Stimulated activated CD4-positive, alpha-beta T cell treated with anti-CD3 and anti-CD28 coated beads, Interleukin-15, amount 100 ng/mL, for 24 hours (primary cell): Measurements from ENCODE around the gene SNX24.
"Not testable (repeated sequence)": the region's sequence is repeated elsewhere in the genome, so short reads cannot be mapped to it uniquely, and the experiment has no call there.

ENCODE experiments used
- DNase-seq: peaks from one replicate; pipeline ENCODE4 v3.0.0-alpha.2; 2020

SNX24 gene

DNA sequence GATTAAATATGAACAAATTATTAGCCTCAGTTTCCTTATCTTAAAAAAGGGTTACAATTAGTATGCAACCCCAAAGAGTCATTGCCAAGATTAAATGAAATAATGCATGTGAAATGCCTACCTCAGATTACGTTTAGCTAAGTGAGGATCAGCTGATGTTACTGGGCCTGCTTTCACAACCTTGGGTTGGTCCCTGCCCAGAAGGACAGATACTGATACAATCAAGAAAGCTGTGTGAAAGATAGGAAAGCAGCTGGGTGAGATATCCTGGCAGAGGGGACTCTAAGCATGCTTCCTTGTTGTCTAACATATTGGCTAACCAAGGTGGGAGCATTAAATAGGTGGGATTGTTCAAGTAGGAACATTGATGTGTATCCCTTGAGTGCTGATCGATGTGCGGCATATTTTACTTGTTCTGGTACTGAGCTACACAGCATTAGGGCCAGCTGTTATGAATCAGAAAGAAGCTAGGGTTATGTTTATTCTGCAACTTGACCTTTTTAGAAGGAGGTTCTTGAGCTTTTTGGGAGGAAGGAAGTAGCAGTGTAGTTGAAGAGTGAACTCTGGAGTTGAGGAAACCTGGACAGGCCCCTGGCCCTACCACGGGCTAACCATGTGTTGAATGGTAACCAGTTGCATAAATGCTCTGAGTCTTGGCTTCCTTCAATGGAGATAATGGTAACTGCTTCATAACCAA is 28.9 kb downstream of the SNX24 start:
- no peak for DNase-seq

DNA sequence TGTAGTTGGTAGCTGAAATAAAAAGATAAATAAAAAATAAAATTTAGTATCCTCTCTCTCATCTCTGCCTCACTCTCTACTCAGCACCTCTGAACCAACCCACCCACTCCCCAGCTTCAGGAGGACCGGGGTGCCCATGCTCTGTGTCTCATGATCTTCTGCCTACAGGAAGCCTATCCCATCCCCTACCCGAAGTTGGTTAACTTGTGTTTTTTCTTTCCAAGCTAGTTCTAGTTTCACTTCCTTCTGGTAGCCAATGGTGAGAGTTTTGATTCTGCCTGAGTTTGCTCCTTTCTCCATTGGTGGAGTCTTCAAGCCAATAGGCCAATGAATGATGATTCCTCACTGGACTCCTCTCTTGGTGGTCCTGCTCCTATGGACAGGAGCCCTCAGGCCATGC is 32.1 kb downstream of the SNX24 start:
- no peak for DNase-seq

DNA sequence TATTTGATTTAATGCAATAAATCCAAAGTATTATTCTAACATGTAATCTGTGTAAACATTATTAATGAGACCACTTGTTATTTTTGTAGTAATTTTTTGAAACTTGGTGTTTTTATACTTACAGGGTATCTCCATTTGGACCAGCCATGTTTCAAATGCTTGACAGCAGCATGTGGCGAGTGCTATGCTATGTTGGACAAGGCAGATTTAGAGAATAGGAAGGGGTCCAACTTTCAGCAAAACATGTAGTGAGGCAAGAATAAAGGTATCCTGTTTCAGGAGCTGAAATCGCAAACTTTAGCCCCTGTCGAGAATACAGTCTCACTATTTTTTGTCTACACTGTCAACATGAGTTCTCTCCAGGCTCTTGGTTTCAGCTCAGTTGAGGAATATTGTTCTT is 33.7 kb downstream of the SNX24 start:
- no peak for DNase-seq

DNA sequence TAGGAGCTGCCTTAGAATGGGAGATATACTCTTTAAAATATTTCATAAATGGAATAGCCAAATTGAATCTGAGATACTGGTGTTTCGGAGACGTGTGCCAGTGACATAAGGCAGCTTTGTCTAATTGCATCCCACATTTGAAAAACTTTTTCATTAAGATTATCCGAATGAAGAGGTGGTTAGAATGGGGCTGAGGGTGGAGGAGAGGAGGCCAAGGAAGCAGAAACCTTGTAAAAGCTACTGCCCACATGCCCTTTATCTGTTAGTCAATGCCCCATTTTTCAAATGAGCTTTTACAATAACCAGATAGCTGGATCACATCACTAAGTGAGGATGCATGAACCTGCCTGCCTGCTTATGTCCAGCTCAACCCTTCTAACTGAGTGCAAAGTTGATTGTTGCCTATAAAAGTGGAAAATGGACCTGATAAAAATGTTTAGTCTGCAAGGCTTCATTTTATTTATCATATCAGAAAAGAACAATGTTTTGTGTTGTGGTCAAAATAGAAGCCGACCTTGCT is 34.8 kb downstream of the SNX24 start:
- no peak for DNase-seq

DNA sequence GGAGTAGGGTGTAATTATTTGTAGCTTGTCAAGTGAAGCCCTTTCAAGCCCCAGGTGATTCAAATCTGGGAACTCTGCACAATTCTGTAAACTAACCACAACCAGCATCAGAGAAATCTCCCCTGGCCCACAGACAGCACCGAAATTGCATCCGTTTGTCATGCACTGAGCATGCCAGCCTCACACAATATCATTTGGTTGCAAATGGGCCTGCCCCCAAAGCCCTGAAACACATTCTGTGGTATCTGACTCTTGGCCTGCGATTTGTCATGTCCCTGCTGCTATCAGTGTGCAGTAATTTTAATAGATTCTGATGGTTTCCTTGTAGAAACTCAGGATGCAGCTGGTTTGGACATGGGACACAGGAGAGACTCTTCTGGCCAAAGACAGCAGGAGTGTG is 35.3 kb downstream of the SNX24 start:
- DNase-seq, result peak; percentile 5

DNA sequence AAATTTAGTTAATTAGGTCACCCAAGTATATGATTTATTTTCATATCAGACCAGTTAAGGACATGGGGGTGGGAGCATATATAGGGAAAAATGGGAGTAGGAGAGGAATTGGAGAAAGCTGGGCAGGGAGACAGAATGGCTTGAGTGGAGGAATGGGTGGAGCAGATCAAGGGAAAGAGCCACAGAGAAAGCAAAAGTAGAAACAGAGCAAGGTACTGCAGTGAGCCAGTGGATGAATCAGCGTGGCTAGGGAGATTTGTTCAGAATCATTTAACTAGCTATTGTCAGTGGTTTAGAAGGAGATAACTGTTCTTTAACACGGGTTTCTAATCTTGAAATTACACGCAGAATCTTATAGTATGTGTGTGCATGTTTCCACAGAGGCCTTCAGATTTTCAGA is 37.4 kb downstream of the SNX24 start:
- DNase-seq, result peak; percentile 4

DNA sequence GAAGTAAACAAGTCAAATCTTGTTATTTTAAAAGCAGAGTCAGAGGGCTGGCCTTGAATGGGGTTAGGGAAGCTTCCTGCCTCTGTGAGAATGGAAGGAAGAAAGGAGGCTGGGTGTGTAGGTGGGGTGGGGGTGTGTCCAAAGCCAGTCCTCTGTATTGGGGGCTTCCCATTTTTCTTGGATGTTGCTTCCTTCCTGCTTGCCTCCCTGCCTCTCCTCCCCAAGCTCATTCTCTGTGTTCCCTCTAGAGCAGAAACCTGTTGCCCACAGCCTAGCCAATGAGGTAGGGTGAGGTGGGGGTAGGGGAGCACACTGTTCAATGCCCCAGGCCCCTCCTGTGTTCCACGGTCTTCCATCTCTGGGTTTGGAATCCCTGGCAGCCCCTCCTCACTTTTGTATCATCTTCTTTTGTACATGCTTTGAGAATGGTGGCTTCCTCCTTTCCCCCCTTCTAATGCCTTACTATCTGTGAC is 39.7 kb downstream of the SNX24 start:
- no peak for DNase-seq

DNA sequence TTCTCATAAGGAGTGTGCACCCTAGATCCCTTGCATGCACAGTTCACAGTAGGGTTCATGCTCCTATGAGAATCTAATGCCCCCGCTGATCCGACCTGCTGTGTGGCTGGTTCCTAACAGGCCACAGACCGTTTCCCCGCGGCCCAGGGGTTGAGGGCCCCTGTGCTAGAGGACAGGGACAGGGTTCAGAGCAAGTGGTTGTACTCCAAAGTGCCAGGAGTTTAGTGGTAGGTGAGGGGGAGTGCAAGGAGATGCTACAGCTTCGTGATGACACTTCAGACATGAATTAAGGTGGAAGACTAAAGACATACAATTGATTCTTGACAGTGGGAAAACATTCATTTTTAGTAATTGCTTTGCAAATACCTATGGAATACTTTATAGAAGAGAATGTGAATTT is 40.5 kb downstream of the SNX24 start:
- no peak for DNase-seq

DNA sequence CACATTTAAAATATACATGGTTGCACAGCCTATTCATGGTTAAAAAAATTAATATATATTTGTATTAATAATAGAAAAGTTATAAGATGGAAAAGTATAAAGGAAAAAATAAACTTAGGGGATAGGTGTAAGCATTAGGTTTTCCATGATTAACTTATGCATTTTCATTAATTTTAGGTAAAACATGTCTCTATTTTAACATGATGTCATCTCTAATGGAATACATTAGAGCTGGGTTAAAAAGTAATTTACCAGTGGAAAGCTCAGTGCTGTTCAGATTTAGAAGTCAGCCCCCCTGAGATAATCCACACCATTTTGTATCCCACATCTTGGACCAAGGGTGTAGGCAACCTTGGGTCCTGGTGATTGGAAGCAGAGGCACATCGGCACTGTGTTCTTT is 49.7 kb downstream of the SNX24 start:
- DNase-seq, result no peak

DNA sequence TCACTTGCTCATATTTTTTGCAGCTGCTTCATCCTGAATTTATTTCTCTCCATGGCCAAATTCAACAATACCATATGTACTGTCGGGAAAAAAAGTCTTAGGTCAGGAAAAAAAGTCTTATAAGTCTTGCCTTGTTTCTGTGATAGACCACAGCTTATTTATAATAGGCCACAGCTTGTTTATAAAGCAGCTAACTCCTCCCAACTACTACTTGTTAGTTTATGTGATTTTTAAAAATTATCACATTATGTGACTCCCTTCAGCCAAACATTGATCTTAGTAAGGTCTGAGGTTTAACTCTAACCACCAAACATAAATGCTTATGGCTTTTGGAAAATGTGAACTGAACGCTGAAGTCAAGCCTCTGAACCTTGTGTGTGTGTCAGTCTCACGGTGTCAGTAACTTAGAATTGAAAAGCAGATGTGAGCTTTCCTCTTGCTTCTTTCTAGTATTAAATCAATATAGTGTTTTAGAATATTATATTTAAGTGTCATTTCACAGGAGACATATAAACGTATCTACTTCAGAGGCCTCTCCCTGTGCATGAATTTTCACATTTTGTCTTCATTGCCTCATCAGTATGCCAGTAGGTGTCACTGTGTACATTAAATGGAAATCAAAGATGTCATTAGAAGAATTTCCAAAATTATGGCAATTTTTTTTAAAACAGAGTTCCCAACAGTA is 51.3 kb downstream of the SNX24 start:
- no peak for DNase-seq

DNA sequence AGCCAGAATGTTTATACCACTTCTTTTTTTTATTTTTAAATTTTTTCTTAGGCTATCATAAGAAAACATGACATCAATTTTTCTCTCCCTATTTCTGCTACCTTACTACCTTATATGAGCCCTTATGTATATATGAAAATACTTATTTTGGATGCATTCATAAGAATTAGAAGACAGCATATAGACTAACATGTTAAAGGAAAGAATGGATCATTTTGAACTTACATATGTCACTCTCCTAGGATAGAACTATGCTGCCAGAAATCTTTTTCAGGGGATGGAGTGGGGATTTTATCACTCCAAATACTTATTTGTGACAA is 51.8 kb downstream of the SNX24 start:
- no peak for DNase-seq

DNA sequence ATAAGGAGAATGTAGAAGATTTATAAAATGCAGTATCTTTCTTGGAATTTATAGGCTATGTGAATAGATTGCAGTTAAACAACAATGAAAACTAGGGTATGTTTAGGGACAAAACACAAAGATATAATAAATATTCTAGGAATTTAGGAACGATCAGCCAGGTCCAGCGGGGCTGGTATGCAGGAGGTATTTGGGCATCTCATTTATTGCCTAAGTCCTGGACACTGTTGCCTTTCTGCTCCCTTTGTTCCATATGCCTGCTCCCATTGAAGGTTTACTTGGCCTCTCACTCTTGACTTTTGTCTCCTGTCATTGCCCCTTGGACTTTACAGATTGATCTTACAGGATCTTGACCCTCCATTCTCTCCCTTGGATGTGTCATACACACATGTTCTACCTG is 55.9 kb downstream of the SNX24 start:
- no peak for DNase-seq

DNA sequence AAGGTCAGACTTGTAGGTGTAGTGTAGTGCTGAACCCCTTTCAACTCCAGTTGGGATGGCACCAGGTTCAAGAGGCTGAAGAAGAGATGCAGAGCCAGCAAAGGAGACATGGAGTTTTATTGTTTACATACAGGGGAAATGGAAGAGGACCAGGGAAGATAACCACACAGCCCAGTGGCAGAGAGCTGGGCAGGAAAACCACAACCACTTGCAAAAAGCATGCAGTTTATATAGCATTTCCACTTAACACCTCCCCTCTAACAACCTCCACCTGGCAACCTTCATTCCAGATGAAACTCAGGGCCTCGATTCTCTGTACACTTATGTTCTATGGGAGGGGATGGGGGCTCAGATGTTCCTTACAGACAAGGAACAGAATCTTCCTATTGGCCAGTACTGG is 56.9 kb downstream of the SNX24 start:
- no peak for DNase-seq

DNA sequence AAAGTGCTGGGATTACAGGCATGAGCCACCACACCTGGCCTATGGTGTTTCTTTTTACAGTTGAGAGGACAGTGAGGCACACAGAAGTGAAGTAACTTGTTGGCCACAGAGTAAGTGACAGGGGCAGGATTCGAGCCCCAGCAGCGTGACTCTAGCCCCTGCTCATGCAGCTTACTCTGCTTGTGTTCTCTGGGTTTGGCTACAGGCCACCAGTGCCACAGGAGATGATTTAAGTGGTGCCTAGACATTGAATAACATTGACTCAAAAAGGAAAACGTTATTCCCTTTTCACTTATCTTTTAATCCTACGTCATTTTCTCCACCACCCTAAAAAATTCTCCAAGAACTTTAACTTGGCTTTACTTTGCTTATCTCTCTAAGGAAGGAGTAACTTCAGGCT is 61.4 kb downstream of the SNX24 start:
- DNase-seq, result no peak

DNA sequence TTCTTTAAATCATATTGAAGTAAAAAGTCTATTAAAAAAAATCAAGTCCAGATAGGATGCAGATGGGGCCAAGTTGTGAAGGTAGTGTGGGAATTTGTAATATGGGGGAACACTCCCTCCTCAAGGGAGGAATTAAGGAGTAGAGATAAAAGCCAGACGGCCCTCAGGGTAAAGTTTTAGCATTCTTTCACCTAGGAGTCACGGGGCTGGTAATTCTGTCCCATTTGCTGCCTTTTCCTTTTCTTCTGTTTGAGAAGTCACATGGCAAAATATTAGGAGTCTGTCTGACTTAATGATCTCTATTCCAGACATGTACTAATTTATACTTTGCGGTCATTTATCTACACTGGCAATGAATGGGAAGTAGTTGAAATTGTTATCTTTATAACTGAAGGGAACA is 61.9 kb downstream of the SNX24 start:
- no peak for DNase-seq

DNA sequence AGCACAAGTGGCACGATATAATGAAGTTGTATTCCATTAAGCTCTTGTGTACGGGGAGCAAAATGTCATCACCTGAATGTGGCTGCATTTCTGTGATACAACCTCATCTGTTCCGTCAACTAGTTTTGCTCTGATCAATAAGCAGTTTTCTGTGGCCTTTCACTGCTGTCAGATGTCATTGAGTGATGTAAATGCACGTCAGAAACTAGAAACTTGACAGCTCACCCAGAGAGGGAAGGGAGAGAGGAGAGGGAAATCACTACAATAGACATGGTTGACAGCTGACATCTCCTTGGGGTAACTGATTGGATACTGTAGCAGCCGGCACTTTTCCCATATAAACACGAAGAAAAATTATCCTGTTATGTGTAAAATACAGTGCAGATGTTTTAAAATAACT is 62.7 kb downstream of the SNX24 start:
- DNase-seq, result no peak

DNA sequence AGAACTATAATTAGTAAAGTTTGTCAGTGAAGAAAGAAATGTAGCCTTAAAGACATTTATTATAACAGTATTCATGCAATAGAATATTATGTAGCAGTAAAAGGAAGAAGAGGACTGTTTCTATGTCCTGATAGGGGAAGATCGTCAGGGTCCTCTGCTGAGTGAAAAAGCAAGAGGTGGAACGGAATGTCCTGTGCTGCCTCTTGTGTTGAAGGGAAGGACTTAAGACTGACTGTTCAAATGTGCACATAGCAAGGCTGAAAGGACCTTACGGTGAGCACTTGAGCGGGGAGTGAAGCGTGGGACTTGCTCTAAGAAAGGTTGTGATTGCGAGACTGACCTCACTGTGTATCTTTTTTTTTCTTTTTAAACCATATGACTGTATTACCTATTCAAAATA is 63.2 kb downstream of the SNX24 start:
- no peak for DNase-seq

DNA sequence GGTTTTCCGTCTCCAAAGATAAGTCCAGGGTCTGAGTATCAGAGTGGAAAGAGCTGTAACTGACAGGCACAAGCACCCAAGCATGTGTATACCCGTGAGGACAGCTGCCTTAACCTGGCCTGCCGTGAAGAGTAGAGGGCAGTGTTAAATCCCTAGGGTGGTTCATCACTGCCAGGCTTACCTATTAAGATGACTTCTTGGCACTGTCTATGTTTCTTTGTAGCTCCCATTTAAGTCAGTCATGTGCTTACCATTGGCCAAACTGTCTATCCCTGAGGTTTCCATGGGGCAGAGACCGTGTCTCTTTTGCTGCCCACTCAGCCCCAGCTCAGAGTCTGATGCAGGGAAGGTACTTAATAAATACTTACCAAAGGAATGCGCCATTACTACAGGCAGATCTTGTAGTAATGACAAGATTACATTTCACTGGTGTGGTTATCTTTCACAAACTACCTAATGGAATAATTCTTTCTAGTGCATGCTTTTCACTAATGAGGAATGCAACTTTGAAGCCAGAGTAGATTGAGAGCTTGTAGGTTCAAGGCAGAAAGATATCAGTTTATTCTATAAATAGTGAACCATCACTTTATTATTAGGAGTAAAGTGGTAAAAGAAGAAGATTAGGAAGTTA is 64.2 kb downstream of the SNX24 start:
- DNase-seq, result no peak

DNA sequence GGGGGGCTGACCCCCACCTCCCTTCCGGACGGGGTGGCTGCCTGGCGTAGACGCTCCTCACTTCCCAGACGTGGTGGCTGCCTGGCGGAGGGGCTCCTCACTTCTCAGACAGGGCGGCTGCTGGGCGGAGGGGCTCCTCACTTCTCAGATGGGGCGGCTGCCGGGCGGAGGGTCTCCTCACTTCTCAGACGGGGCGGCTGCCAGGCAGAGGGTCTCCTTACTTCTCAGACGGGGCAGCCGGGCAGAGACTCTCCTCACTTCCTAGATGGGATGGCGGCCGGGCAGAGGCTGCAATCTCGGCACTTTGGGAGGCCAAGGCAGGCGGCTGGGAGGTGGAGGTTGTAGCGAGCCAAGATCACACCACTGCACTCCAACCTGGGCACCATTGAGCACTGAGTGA is 68.0 kb downstream of the SNX24 start:
- not testable (repeated sequence) for DNase-seq

DNA sequence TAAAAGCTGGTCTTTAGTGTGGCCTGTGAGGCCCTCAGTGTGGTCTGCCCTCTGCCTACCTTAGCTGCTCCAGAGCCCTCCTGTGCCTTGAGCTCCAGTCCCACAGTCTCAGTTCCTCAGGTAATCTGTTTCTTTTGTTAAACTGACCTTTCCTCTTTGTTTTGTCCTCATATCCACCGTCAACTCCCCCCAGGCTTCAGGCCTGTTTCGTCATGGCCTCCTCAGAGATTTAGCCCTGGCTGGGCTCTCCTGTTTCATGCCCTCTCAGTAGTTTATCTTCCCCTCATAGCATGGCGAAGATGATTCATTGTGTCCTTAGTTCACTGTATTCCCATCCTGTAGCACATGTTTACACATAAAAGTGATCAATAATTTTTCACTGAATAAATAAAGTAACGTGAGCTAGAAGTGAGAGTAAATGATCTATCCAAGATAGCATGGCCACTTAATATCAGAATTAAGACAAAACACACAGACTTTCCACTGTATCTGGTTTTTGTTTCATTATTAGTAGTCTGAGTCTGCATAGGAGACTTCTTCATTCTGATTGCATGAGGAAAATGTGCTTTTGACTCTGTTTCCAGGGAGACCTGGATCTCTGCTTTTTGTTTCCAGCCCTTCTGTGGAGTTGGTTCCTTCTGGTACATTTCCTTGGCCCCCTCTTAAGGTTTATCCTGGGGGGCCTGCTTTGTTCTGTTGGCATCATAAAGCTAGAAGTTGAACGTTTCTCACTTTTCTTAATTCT is 70.5 kb downstream of the SNX24 start:
- no peak for DNase-seq

DNA sequence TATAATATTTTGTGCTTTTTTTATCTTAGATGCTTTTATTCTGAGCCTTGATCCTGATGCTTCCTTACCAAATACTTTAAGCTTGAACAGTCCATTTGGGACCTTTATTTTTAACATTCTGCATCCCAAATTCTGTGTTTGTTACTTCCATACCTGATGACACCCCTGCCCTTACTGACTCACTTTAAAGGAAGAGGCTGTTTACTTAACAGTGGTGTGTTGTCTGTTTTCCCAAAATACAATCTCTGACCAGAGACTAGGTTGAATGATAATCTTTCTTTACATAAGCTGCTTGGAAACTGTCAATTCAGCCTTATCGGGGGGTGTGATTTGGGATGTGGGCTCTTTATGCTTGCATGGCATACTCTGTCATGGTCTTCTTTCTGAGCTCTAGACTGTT is 71.1 kb downstream of the SNX24 start:
- DNase-seq, result no peak

DNA sequence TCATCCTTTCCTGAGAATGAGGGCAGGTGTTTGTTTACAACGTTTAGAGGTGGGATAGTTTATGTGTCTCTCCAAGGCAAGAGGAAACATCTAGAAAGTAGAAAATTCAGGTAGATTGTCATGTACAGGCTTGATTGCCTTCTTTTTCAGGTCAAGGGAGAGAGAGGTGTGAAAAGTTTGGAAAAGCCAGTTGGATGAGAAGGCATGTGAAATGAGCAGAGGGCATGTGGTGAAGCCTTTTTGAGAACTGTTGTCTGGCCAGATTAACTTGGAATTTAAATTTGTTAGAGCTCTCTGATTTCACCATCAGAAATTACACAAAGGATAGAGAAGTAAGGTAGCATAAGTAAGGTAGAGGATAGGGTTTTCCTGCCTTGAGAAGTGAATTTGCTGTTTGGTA is 74.6 kb downstream of the SNX24 start:
- DNase-seq, result no peak

DNA sequence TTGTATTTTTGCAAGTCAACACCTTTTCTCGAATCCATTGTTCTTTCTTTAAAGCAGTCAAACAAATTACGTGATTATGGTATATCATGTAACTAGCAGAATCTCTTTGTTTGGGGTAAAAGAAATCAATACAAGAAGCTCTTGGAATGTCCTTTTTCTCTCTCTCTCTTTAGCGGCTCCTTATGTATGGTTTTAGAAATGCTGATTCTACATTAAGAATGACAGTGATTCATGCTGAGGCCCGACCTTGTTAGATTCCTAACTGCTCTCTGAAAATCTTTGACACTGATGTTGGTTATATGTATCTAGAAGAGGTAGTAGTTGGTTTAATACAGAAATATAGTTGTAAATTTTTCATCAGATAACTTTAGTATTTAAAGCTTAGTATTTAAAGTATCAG is 76.4 kb downstream of the SNX24 start:
- no peak for DNase-seq

DNA sequence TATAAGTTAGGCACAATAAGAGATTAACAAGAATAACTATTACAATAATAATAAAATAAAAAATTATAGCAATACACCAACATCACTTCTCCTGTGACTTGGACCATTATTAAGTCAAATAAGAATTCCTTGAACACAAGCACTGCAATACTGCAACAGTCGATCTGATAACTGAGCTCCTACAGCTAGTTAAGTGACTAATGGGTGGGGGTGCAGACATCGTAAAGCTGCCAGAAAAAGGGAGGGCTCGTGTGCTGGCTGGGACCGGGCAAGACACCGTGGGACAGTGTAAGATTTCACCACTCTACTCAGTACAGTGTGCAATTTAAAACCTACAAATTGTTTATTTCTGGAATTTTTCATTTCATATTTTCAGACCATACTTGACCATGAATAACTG is 78.8 kb downstream of the SNX24 start:
- DNase-seq, result no peak
